HG02642 (cell line): ENCODE data around the gene RAB22A.
"Not testable (repeated sequence)": the region's sequence is repeated elsewhere in the genome, so short reads cannot be mapped to it uniquely, and the experiment has no call there.

Source experiments
- ATAC-seq: cut with Tn5 transposase; IDR thresholded peaks from one replicate; pipeline ENCODE4 v1.9.1; 2021; ENCODE audit warnings: mild to moderate bottlenecking; ENCODE audit not compliant: unreplicated experiment, poor library complexity

The RAB22A gene

DNA sequence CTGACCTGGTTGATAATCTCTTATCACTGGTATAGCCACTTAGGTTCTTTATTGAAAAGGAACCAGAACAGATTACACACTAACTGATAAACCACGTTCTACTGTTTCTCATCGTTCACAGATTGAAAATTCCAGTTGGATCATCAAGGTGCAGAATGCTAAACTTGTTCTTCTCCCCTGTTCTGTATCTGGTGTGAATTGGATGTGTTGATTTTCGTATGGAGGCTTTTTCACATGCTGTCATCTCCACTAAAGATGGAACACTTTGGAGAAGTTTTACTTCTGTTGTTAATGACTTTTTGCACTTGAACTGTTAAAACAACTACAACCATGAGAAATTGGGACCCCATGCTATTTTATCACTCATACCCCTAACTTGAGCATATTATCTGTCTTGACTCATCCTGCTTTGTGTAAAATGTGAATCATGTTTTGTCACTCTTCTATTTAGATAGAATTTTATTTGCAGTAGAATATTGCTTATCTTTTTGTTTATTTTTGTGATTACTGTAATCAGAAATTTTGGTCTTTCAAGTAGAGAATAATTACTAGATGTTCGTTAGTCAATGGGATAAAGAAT lies 97.0 kb downstream of the RAB22A start:
- no peak for ATAC-seq

DNA sequence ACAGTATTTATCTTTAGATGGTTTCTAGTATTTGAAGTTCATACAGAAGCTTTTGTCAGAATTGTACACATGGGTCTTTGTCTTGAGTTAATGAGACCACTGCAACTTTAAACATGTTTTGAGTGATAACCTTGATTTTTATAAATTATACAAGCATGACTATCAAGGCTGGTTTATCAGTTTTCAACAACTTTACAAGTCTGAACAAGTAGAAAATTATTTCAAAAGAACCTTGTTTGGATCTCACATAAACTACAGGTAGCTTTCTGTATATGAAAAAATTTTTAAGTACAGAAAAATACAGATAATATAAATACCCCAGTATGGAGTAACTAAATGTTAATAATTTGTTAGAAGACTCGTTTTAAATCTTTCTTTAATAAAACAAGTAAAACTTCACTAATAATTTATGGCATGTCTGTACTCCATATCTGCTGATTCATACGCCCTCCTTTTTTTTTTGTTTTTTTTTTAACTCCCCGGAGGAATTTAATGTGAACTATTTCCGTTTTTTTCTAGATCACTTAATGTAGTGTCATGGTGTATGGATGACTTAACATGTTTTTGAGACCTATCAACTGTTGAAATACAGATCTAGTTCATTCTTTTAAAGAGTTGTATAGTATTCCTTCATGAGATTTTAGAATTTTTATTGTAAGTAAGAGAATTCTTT lies 97.8 kb downstream of the RAB22A start:
- no peak for ATAC-seq

DNA sequence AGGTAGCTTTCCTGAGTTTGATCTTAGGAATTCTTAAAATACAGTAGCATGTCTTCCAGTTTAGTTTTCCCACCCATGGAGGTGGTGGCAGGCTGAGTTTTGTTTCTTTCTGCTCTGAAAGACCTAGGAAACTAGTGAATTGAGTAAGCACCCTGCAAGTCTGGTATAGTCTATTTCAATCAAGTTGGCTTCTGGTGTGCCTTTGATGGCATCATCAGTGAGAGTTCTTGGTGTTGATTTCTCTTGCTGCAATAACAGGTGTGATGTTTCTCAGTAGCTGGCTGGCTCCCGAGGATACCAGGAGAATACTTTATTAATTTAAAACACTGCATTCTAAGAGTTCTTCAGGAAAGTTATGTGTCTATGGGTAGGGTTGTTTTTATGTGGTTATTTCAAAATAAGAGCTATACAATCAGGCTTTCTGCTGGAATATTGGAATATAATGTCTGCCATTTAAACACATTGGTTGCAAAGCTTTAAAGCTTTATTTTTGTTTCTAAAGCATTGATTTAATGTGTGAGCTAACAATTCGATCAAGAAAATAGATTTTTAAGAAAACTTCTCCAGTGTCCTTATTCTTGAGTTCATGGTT lies 98.5 kb downstream of the RAB22A start:
- ATAC-seq: peak; percentile 57

DNA sequence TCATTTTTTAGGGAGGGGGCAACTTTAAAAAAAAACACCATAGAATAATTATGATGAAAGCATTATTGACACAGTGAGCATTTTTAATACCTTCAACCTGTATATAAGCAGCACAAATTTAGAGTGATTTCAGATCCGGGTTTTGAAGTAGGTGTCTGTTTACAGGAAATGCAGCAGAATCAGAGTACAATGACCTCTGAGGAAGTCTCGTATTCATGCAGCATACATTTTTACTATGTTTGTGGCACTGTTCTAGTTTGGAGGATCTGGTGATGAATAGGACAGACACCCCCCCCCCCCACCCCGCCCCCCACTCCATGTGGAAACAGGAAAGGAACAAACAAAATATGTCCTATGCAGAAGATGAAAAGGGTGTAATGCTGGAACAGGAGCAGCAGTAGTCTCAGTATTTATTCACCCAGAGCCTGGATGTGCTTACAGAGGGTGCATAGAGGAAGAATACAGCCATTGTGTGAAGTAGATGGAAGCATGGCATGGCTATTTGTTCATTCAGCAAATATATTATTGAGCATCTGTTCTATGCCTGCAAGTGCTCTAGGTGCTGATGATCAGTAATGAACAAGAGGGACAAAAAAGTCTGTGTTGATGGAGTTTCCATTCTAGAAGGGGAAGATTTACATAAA lies 99.2 kb downstream of the RAB22A start:
- peak; percentile 34 for ATAC-seq

DNA sequence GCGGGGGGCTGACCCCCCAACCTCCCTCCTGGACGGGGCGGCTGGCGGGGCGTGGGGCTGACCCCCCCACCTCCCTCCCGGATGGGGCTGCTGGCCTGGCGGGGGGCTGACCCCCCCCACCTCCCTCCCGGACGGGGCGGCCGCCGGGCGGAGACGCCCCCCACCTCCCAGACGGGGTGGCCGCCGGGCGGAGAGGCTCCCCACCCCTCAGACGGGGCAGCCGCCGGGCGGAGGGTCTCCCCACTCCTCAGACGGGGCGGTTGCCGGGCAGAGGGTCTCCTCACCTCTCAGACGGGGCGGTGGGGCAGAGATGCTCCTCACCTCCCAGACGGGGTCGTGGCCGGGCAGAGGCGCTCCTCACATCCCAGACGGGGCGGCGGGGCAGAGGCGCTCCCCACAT lies 104.7 kb downstream of the RAB22A start:
- not testable (repeated sequence) for ATAC-seq

DNA sequence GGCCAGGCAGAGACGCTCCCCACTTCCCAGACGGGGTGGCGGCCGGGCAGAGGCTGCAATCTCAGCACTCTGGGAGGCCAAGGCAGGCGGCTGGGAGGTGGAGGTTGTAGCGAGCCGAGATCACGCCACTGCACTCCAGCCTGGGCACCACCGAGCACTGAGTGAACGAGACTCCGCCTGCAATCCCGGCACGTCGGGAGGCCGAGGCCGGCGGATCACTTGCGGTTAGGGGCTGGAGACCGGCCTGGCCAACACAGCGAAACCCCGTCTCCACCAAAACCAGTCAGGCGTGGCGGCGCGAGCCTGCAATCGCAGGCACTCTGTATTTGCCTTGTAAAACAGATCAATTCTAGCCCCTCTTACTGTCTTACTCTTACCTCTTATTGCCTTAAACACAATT lies 105.3 kb downstream of the RAB22A start:
- ATAC-seq: not testable (repeated sequence)

DNA sequence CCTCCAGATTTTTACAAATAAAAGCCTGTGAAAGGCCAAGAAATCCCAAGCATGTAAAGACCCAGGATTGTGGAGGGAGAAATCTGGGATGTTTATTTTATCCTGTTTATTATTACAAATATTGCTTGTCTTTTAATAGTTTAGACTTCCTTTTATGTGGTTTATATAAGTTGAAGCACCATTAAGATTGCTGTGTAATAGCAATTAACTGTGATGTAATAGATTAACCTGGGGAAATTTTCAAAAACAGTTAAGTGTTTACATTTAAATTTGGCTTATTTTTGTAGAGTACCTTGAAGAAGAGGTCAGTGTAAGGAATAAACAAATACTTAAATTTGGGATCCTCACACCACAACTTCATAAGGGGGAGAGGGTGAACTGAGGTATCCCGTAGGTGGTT lies 106.5 kb downstream of the RAB22A start:
- ATAC-seq: no peak

DNA sequence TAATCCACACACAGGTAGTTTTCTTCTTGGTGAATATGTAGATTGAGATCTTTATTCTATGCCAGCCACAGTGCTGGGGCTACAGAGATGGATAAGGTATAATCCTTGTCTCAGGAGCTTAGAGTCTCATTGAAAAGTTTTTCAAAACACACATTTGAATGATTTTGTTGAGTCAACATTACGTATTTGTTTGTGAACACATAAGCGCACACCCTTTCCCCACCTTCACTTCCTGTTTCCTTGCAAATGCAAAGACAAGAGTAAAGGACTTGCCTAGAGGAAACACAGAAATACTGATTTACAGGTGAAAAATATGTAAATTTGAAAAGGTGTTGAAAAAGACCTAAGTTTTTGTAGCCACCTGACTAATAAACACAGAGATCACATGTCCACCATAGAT lies 107.3 kb downstream of the RAB22A start:
- no peak for ATAC-seq
